Measurements from ENCODE around the gene USP34. TPM values are rescaled to one million over a fixed set of nuclear protein-coding genes. Genes with fewer than 3 reads are reported as not detected.

Gene USP34
- total and polyA plus RNA-seq, 9 of the 15 experiments (the other 6 are each of a cell fraction or from before 2014, with no cell fraction given), result 19.8 to 108 (median 67.8) TPM

DNA sequence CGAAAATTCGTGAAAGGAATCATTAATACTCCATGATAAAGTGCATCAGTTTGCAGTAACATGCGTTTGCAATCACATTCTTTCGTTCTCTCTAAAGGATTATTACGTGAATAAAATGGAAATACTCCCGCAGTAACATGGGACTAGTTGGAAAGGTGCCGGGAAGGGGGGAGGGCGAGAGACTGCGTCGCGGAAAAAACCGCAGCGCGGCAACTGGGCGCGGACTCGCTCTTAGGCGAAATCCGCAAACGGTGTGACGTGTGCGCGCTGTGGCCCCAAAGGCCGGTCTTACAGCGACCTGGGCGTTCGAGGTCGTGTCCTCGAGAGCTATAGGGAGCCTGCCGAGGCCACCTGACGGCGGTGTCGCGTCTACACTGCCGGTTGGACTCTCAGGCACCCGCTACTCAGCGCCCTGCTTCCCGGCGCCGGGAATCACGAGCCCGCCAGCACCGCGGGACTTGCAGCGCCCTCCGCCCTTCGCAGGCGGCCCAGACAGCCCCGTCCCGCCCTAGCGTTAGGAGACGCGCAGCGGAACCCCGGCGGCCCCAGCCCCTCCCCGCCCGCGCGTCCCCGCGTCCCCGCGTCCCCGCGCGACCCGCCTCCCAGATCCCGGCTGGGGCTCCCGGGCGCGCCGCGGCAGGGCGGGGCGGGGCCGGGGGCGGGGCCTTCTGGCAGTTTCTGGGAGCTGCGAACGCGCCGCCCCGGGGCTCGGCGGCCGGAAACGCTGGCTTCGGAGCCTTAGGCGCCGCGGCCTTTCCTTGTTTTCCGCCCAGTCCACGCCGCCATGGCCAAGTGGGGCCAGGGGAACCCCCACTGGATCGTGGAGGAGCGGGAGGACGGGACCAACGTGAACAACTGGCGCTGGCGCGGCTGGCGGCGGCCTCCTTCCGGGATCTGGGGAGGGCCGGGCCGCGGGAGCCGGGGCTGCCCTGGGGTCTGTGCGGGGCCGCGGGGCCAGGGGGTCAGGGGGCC is 293.8 kb downstream of the USP34 start (continued):
- TF ChIP-seq, protein P1, sequence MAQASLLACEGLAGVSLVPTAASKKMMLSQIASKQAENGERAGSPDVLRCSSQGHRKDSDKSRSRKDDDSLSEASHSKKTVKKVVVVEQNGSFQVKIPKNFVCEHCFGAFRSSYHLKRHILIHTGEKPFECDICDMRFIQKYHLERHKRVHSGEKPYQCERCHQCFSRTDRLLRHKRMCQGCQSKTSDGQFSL (CRISPR knock-in tag; IDR thresholded peaks at IDR 0.05), result peak; percentile 85
- TF ChIP-seq, protein P1 (tag; IDR thresholded peaks at IDR 0.05), result 0 out of 4 replicates have a peak, but pooled peaks of 1 of the 2 experiments have one; percentile 53
- TF ChIP-seq LCOR (CRISPR knock-in tag; IDR thresholded peaks at IDR 0.05) (peak; percentile 88), HIVEP1 (CRISPR knock-in tag; IDR thresholded peaks at IDR 0.05) (no peak), EP400 (IDR thresholded peaks at IDR 0.05) (peak; percentile 90), NR2C1 (IDR thresholded peaks at IDR 0.05) (no peak), NR2C1 (tag; IDR thresholded peaks at IDR 0.05) (peak; percentile 61; the same call in 1 of the 2 replicates), HDAC2 (IDR thresholded peaks at IDR 0.05) (no peak; the same call in 1 of the 2 replicates)
- TF ChIP-seq, protein P2, sequence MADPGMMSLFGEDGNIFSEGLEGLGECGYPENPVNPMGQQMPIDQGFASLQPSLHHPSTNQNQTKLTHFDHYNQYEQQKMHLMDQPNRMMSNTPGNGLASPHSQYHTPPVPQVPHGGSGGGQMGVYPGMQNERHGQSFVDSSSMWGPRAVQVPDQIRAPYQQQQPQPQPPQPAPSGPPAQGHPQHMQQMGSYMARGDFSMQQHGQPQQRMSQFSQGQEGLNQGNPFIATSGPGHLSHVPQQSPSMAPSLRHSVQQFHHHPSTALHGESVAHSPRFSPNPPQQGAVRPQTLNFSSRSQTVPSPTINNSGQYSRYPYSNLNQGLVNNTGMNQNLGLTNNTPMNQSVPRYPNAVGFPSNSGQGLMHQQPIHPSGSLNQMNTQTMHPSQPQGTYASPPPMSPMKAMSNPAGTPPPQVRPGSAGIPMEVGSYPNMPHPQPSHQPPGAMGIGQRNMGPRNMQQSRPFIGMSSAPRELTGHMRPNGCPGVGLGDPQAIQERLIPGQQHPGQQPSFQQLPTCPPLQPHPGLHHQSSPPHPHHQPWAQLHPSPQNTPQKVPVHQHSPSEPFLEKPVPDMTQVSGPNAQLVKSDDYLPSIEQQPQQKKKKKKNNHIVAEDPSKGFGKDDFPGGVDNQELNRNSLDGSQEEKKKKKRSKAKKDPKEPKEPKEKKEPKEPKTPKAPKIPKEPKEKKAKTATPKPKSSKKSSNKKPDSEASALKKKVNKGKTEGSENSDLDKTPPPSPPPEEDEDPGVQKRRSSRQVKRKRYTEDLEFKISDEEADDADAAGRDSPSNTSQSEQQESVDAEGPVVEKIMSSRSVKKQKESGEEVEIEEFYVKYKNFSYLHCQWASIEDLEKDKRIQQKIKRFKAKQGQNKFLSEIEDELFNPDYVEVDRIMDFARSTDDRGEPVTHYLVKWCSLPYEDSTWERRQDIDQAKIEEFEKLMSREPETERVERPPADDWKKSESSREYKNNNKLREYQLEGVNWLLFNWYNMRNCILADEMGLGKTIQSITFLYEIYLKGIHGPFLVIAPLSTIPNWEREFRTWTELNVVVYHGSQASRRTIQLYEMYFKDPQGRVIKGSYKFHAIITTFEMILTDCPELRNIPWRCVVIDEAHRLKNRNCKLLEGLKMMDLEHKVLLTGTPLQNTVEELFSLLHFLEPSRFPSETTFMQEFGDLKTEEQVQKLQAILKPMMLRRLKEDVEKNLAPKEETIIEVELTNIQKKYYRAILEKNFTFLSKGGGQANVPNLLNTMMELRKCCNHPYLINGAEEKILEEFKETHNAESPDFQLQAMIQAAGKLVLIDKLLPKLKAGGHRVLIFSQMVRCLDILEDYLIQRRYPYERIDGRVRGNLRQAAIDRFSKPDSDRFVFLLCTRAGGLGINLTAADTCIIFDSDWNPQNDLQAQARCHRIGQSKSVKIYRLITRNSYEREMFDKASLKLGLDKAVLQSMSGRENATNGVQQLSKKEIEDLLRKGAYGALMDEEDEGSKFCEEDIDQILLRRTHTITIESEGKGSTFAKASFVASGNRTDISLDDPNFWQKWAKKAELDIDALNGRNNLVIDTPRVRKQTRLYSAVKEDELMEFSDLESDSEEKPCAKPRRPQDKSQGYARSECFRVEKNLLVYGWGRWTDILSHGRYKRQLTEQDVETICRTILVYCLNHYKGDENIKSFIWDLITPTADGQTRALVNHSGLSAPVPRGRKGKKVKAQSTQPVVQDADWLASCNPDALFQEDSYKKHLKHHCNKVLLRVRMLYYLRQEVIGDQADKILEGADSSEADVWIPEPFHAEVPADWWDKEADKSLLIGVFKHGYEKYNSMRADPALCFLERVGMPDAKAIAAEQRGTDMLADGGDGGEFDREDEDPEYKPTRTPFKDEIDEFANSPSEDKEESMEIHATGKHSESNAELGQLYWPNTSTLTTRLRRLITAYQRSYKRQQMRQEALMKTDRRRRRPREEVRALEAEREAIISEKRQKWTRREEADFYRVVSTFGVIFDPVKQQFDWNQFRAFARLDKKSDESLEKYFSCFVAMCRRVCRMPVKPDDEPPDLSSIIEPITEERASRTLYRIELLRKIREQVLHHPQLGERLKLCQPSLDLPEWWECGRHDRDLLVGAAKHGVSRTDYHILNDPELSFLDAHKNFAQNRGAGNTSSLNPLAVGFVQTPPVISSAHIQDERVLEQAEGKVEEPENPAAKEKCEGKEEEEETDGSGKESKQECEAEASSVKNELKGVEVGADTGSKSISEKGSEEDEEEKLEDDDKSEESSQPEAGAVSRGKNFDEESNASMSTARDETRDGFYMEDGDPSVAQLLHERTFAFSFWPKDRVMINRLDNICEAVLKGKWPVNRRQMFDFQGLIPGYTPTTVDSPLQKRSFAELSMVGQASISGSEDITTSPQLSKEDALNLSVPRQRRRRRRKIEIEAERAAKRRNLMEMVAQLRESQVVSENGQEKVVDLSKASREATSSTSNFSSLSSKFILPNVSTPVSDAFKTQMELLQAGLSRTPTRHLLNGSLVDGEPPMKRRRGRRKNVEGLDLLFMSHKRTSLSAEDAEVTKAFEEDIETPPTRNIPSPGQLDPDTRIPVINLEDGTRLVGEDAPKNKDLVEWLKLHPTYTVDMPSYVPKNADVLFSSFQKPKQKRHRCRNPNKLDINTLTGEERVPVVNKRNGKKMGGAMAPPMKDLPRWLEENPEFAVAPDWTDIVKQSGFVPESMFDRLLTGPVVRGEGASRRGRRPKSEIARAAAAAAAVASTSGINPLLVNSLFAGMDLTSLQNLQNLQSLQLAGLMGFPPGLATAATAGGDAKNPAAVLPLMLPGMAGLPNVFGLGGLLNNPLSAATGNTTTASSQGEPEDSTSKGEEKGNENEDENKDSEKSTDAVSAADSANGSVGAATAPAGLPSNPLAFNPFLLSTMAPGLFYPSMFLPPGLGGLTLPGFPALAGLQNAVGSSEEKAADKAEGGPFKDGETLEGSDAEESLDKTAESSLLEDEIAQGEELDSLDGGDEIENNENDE (IDR thresholded peaks at IDR 0.05; ENCODE audit: low read depth, low read length), result no peak
- TF ChIP-seq, protein P3, sequence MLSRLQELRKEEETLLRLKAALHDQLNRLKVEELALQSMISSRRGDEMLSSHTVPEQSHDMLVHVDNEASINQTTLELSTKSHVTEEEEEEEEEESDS (CRISPR knock-in tag; IDR thresholded peaks at IDR 0.05), result no peak
- TF ChIP-seq, protein P4, sequence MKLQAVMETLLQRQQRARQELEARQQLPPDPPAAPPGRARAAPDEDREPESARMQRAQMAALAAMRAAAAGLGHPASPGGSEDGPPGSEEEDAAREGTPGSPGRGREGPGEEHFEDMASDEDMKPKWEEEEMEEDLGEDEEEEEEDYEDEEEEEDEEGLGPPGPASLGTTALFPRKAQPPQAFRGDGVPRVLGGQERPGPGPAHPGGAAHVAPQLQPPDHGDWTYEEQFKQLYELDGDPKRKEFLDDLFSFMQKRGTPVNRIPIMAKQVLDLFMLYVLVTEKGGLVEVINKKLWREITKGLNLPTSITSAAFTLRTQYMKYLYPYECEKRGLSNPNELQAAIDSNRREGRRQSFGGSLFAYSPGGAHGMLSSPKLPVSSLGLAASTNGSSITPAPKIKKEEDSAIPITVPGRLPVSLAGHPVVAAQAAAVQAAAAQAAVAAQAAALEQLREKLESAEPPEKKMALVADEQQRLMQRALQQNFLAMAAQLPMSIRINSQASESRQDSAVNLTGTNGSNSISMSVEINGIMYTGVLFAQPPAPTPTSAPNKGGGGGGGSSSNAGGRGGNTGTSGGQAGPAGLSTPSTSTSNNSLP (IDR thresholded peaks at IDR 0.05; ENCODE audit: borderline replicate concordance, low read depth, low read length), result no peak

Data from K562 (cell line).